GM23248 (cell line): ENCODE measurements around the gene TNFRSF1A. TPM values are rescaled to one million over a fixed set of nuclear protein-coding genes. Genes with fewer than 3 reads are reported as not detected.
A peak's percentile ranks its signal among the peaks of the same experiment; 100 is the strongest.

Experiments used
- DNase-seq: peaks from one replicate; pipeline ENCODE4 v3.0.0-alpha.2; 2015
- H2AFZ ChIP-seq: fragments of 200-600 bp; sonication (generic); 2 replicates; pipeline ENCODE4 v1.6.1; 2016; ENCODE audit warnings: antibody characterized with exemption
- H3F3A ChIP-seq: fragments of 200-600 bp; sonication (generic); 2 replicates; pipeline ENCODE4 v1.6.1; 2016; ENCODE audit warnings: mild to moderate bottlenecking, antibody characterized with exemption, mixed run types; ENCODE audit not compliant: insufficient read depth
- H3K27ac ChIP-seq: fragments of 200-600 bp; sonication (generic); 2 replicates; pipeline ENCODE4 v1.5.1; 2016; ENCODE audit warnings: mild to moderate bottlenecking
- H3K27me3 ChIP-seq: fragments of 200-600 bp; sonication (generic); replicated peaks from 2 replicates; pipeline ENCODE4 v1.6.1; 2016; ENCODE audit warnings: mild to moderate bottlenecking; ENCODE audit not compliant: insufficient read depth
- H3K36me3 ChIP-seq: fragments of 200-600 bp; sonication (generic); 2 replicates; pipeline ENCODE4 v1.6.1; 2016; ENCODE audit warnings: low read depth, mild to moderate bottlenecking
- H3K4me1 ChIP-seq: fragments of 200-600 bp; sonication (generic); 2 replicates; pipeline ENCODE4 v1.6.1; 2016; ENCODE audit warnings: mild to moderate bottlenecking; ENCODE audit not compliant: insufficient read depth
- H3K4me2 ChIP-seq: fragments of 200-600 bp; sonication (generic); one replicate; pipeline ENCODE4 v1.6.1; 2016; ENCODE audit warnings: mild to moderate bottlenecking; ENCODE audit not compliant: unreplicated experiment
- H3K4me3 ChIP-seq: fragments of 200-600 bp; sonication (generic); 2 replicates; pipeline ENCODE4 v1.5.1; 2016; ENCODE audit warnings: mild to moderate bottlenecking
- H3K79me2 ChIP-seq: fragments of 200-600 bp; sonication (generic); 2 replicates; pipeline ENCODE4 v1.6.1; 2016; ENCODE audit warnings: mild to moderate bottlenecking; ENCODE audit not compliant: insufficient read depth
- H3K9ac ChIP-seq: fragments of 200-600 bp; sonication (generic); 2 replicates; pipeline ENCODE4 v1.6.1; 2016; ENCODE audit warnings: mild to moderate bottlenecking
- H3K9me2 ChIP-seq: fragments of 200-600 bp; sonication (generic); 2 replicates; pipeline ENCODE4 v1.6.1; 2016; ENCODE audit warnings: mixed run types, mild to moderate bottlenecking, moderate library complexity; ENCODE audit not compliant: insufficient read depth
- H3K9me3 ChIP-seq: fragments of 200-600 bp; sonication (generic); one replicate; pipeline ENCODE4 v1.6.1; 2017; ENCODE audit warnings: low read depth
- H4K20me1 ChIP-seq: fragments of 200-600 bp; sonication (generic); 2 replicates; pipeline ENCODE4 v1.6.0; 2016; ENCODE audit not compliant: insufficient read depth
- EZH2 ChIP-seq: fragments of 200-600 bp; sonication (generic); IDR thresholded peaks from 2 replicates; pipeline ENCODE4 v1.6.1; 2018; ENCODE audit warnings: antibody characterized with exemption, mild to moderate bottlenecking; ENCODE audit not compliant: insufficient read depth, poor library complexity, severe bottlenecking
- EZH2phosphoT487 ChIP-seq: fragments of 200-600 bp; sonication (generic); IDR thresholded peaks from 2 replicates; pipeline ENCODE4 v1.6.1; 2018; ENCODE audit warnings: antibody characterized with exemption, moderate library complexity, mild to moderate bottlenecking, low read depth; ENCODE audit not compliant: insufficient read depth
- WGBS, 2 experiments: methylation state at CpG; one replicate each; pipeline ENCODE4 v1.1.6; 2015 to 2017; ENCODE audit warnings: low lambda C conversion rate in 2 of 2, low coverage in 1 of 2; ENCODE audit errors: missing lambda C conversion rate in 2 of 2; 5-methylcytosine and 5-hydroxymethylcytosine counted together
- in situ Hi-C: fragments of 300-500 bp; cut with MboI; formaldehyde crosslinking; loops from 2 replicates; pipeline ENCODE4 v1.15.0; 2020
- polyA plus RNA-seq: library from polyadenylated mRNA; unstranded; fragments of >200 nt; fragmentation: Nextera tagmentation; extraction: Ambion mirVana; gene quantifications from 2 replicates; pipeline ENCODE4 v1.2.1, GENCODE V29; 2016
- total RNA-seq: library from RNA; depleted of rRNA; stranded (reverse); fragments of >200 nt; shearing (Covaris generic); gene quantifications from 2 replicates; pipeline ENCODE4 v1.2.3, GENCODE V29; 2014

The TNFRSF1A gene
- total and polyA plus RNA-seq, 2 experiments from 2014 or later = 183 to 343 TPM

GRCh38 chr12:6370994-6371754, 29.3 kb upstream of the TNFRSF1A start:
- Histone ChIP-seq H3K9me2 (no peaks in the 10 kb centered on the region), H3K9ac (no peak overlapping the region), H3K79me2 (no peaks in the 10 kb centered on the region), H3F3A (peaks cover 19% of the 10 kb centered on the region; the same call in 1 of the 2 replicates), H3K4me3 (no peak overlapping the region), H3K4me1 (peaks cover 25% of the 10 kb centered on the region), H2AFZ (peak overlapping the region; percentile 28; the same call in 1 of the 2 replicates), H3K4me2 (no peak overlapping the region), H3K9me3 (no peaks in the 10 kb centered on the region), H3K36me3 (no peaks in the 10 kb centered on the region), H3K27ac (peak overlapping the region; percentile 89; the same call in 1 of the 2 replicates), H3K27me3 (no peaks in the 10 kb centered on the region), H4K20me1 (no peaks in the 10 kb centered on the region)
- 61 to 64% methylated on average over 11 to 15 of the region's 15 CpGs for WGBS, 2 experiments
- DNase-seq = peak; percentile 53
- no peak for TF ChIP-seq EZH2
- TF ChIP-seq EZH2phosphoT487 = no peak
- in situ Hi-C loops = no loop called here

GRCh38 chr12:6370576-6370935, 28.7 kb upstream of the TNFRSF1A start:
- TF ChIP-seq EZH2phosphoT487 (no peak), EZH2 (no peak)
- H3F3A ChIP-seq = peaks cover 19% of the 10 kb centered on the region; the same call in 1 of the 2 replicates
- no peak overlapping the region for H3K4me2 ChIP-seq
- in situ Hi-C loops = no loop called here
- no peak overlapping the region for H3K4me3 ChIP-seq
- no peak overlapping the region for H3K27ac ChIP-seq
- no peaks in the 10 kb centered on the region for H3K36me3 ChIP-seq
- WGBS, 2 experiments = 87% methylated on average over 4 of the region's 4 CpGs
- H2AFZ ChIP-seq = peak overlapping the region; percentile 28; the same call in 1 of the 2 replicates
- H3K27me3 ChIP-seq = no peaks in the 10 kb centered on the region
- DNase-seq = no peak
- no peaks in the 10 kb centered on the region for H3K79me2 ChIP-seq
- no peaks in the 10 kb centered on the region for H3K9me2 ChIP-seq
- H3K9ac ChIP-seq = no peak overlapping the region
- no peaks in the 10 kb centered on the region for H3K9me3 ChIP-seq
- H4K20me1 ChIP-seq = no peaks in the 10 kb centered on the region
- H3K4me1 ChIP-seq = peaks cover 22% of the 10 kb centered on the region

- no peaks in the 10 kb centered on the region for H3K9me3 ChIP-seq
- in situ Hi-C loops = no loop called here
- 90 to 95% methylated on average over 9 of the region's 9 CpGs for WGBS, 2 experiments
- peaks cover 19% of the 10 kb centered on the region; the same call in 1 of the 2 replicates for H3F3A ChIP-seq
- H3K79me2 ChIP-seq = no peaks in the 10 kb centered on the region
- H3K9me2 ChIP-seq = no peaks in the 10 kb centered on the region
- no peak for DNase-seq
- TF ChIP-seq EZH2phosphoT487 (no peak), EZH2 (no peak)
- no peak overlapping the region for H3K9ac ChIP-seq
- no peaks in the 10 kb centered on the region for H4K20me1 ChIP-seq
- H3K27me3 ChIP-seq = no peaks in the 10 kb centered on the region
- no peak overlapping the region for H3K27ac ChIP-seq
- peaks cover 22% of the 10 kb centered on the region for H3K4me1 ChIP-seq
- H2AFZ ChIP-seq = no peak overlapping the region
- no peak overlapping the region for H3K4me2 ChIP-seq
- no peaks in the 10 kb centered on the region for H3K36me3 ChIP-seq
- no peak overlapping the region for H3K4me3 ChIP-seq
Measured at GRCh38 chr12:6369916-6370575, 28.2 kb upstream of the TNFRSF1A start.

- H3K27ac ChIP-seq = no peak overlapping the region
- no peak overlapping the region for H2AFZ ChIP-seq
- H3K4me2 ChIP-seq = no peak overlapping the region
- H3K36me3 ChIP-seq = no peaks in the 10 kb centered on the region
- H3K4me3 ChIP-seq = no peak overlapping the region
- no peaks in the 10 kb centered on the region for H3K9me3 ChIP-seq
- H3K9me2 ChIP-seq = no peaks in the 10 kb centered on the region
- H4K20me1 ChIP-seq = no peaks in the 10 kb centered on the region
- WGBS, 2 experiments = 80 to 82% methylated on average over 5 to 9 of the region's 9 CpGs
- H3K9ac ChIP-seq = no peak overlapping the region
- no peaks in the 10 kb centered on the region for H3K27me3 ChIP-seq
- DNase-seq = no peak
- no peaks in the 10 kb centered on the region for H3K79me2 ChIP-seq
- TF ChIP-seq EZH2phosphoT487 (no peak), EZH2 (no peak)
- H3F3A ChIP-seq = peaks cover 19% of the 10 kb centered on the region; the same call in 1 of the 2 replicates
- H3K4me1 ChIP-seq = peaks cover 26% of the 10 kb centered on the region
- in situ Hi-C loops = no loop called here
Measured at GRCh38 chr12:6368906-6369525, 27.1 kb upstream of the TNFRSF1A start.
